GDM1 (cell line): ENCODE results near the gene FGFR4.
"Not testable (repeated sequence)": the region's sequence is repeated elsewhere in the genome, so short reads cannot be mapped to it uniquely, and the experiment has no call there.

ENCODE experiments used
- DNase-seq: peaks from one replicate; lab custom pipeline; 2025; lab: John Stamatoyannopoulos, UW

FGFR4 gene

DNA sequence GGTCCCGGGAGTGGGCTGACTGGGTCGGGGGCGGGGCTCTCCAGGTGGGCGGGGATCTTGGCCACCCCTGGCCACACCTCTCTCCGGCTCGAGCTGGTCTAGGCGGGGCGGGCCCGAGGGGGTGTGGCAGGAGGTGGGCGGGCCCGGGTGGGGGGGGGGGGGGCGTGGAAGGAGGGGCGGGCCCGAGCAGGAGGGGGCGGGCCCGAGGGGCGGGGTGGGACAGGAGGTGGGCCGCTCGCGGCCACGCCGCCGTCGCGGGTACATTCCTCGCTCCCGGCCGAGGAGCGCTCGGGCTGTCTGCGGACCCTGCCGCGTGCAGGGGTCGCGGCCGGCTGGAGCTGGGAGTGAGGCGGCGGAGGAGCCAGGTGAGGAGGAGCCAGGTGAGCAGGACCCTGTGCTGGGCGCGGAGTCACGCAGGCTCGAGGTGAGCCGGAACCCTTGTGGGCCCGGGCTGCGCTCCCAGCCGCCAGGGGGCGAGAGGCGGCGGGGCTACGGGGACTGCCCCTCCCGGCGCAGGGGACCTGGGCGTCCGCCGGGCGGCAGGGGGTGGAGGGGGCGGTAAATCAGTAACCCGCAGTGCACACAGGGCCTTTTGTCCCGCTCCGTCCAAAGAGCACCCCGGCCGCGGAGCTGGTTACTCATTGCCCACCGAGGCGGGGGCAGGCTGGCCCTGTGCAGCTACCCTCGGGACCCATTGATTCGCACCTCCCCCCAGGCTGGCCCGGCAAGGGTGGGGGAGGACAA is at the start of gene FGFR4:
TSS of gene FGFR4 (plus strand) at position 262 of the 744 bp plus-strand sequence. CDS start 2,688 bp downstream, outside the sequence.
- DNase-seq = peak; percentile 65

DNA sequence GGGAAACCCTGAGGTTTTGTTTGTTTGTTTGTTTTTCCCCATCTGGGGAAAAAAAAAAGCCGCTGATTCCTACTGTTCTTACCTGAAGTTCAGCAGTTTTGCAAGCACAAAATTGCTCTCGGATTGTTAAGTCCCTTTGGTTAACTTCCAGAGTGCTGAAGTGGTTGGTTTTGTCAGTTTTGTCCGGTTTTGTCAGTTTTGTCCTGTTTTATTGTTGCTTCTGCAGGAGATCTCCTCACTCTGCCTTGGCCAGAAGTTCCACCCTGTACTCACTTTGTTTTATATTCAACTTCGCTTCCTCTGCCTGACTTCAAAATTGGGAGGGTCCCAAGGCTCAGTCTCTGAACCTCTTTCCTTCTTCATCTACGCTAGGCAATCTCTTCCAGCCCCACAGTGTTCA is 49.8 kb upstream of the FGFR4 start:
- DNase-seq = no peak

DNA sequence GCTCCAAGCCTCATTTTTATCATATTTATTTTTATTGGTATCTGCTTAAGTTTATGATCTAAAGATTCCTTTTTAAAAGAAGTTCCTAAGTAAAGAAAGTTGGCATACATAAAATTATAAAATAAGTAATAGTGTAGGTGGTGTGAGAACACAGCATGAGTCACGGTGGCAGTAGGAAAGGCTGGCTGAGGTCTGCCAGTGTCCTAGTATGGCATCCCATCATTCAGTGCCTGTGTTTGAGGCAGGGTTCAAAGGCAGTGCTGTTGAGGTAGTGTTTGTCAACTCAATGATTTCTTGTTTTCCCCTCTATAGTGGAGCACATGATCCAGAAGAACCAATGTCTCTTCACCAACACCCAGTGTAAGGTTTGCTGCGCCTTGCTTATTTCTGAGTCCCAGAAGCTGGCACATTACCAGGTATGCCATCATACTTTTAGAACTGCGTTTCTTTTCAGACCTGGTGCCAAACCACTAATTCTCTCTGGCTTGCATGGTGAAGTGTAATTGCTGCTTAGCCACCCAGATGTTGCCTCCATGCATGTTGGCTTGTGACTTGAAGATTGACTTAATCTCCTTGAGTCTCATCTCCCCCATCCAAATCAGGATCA is 45.8 kb upstream of the FGFR4 start:
- no peak for DNase-seq

DNA sequence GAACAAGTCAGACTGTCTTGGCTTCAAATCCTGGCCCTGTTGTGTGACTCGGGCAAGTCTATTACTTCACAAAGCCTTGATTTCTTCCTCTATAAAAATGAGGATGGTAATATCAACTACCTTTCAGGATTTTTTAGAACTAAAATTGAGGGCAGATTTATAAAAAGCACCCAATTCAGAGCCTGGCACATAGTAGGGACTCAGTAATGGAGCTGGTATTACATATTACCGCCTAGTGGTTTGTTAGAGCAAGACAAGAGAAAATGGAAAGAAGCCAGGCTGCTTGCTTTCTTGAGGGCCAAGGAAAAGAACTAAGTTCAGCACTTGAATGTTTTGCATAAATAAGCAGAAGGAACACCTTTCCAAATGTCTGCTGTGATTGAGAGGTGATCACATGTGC is 44.8 kb upstream of the FGFR4 start:
- DNase-seq = no peak

DNA sequence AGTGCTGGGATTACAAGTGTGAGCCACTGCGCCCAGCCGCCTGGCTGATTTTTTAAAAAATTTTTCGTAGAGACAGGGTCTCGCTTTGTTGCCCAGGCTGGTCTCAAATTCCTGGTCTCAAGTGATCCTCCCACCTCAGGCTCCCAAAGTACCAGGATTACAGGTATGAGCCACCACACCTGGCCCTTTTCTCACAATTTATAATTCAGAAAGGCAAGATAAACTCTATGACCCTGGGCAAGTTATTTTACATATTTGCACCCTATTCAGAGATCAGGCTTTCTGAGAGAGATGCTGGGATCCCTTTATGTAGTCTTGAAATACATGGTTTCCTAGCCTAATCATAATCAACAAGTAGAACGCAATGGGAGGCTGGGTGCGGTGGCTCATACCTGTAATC is 43.6 kb upstream of the FGFR4 start:
- DNase-seq = no peak

DNA sequence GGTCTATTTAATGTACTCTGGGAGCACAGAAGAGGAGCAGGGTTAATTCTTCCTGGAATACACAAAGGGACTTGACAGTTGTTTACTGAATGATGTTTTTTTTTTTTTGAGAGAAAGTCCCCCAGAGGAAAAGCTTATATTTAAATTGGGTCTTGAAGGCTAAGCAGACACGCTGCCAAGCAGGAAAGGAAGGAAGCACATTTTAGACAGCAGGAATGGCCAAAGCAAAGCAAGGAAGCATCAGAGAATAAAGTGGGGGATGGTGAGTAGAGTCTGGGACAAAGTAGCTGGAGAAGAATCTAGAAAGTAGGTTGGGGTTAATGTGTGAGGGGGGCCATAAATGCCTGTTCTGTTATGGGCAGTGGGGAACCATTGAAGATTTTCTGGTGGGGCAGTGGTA is 42.8 kb upstream of the FGFR4 start:
- no peak for DNase-seq

DNA sequence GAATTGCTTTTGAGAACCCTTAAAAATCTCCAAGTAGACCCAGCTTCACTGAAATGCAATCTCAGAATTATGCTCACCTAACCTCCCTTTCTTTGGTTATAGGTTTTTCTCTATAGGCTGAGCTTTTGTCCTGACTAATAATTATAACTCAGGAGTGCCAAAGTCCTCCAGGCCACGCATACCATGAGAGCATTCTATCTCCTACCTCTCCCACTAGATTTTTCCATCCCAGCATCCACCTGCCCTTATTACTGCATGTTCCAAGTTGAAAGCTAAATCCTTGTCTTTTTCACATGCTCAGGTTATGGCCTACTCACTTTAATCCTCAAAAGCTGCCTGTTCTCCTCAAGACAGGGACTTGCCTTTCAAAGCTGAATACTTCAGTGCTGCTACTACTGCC is 42.1 kb upstream of the FGFR4 start:
- DNase-seq = no peak

DNA sequence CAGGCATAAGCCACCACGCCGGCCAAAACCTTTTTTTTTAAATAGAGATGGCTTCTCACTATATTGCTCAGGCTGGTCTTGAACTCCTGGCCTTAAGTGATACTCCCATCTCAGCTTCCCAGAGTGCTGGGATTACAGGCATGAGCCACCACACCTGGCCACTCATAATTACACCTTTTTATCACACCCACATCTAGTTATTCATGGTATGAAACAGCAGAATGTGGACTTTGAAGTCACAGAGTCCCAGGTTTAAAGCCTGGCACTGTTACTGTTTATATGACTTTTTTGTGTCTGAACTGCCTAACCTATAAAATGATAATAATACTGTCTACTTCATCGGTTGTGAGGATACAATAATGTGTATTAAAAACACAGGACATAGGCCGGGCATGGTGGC is 41.1 kb upstream of the FGFR4 start:
- DNase-seq = no peak

DNA sequence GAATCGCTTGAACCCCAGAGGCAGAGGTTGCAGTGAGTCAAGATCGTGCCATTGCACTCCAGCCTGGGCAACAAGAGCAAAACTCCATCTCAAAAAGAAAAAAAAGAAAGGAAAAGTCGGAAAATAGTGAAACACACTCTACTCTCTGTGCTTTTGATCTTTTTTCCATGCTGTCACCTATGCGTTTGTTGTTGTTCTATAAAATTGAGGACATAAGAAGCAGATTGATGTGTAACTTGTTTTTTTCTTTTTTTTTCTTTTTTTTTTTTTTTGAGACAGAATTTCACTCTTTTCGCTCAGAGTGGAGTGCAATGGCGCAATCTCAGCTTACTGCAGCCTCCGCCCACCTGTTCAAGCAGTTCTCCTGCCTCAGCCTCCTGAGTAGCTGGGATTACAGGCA is 38.2 kb upstream of the FGFR4 start:
- DNase-seq = not testable (repeated sequence)

DNA sequence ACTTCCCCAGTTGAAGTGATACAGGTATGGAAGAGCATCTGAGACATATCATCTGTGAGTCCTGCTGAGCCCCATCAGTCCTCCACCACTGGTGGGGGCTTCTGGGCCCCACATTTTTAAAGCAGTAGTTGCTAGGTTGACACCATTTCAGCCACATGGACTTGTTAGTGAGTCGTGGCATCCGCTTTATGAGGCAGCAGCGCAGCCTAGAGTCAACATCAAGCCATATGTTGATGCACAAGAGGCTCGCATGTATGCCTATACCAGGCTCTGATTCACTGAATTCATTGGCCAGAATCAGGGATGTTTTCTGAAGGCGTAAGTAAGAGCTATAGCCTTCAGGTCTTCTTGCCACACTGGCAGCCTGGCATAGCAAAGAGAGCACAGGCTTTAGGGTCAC is 37.4 kb upstream of the FGFR4 start:
- no peak for DNase-seq

DNA sequence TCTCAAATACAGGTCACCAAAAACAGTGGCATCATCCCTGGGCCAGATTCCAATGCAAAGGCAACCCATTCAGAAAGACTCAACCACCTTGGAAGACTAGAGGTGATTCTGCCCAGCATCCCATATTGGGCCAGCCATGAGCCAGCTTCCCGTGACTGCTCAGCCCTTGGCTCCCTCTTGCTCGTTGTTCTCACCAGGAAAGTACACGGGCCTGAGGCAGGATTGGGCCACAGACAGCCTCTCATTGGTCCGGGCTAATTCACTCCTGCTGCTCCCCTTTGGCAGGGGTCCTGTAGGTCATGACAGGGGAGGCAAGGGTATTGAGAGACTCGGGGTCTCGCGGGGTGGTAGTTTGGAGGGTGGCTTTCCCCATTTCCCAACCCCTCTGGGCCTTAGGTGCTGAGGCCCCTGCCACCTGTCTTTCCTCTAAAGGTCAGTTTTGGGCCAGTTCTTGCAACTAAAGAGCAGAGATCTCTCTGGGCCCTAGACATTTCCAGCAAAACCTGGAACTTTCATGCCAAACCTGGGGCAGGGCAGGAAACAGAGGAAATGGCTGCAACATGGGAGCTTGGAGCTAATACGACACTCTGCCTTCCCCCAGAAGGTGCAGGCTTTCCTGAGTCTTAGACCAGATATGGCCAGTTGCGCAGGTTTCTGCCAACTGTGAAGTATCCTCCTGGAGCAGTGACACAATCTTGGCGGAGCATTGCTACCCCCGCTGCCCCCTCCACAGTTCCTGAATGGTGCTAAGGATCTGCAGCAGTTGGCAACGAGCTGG is 22.0 kb upstream of the FGFR4 start:
- no peak for DNase-seq

DNA sequence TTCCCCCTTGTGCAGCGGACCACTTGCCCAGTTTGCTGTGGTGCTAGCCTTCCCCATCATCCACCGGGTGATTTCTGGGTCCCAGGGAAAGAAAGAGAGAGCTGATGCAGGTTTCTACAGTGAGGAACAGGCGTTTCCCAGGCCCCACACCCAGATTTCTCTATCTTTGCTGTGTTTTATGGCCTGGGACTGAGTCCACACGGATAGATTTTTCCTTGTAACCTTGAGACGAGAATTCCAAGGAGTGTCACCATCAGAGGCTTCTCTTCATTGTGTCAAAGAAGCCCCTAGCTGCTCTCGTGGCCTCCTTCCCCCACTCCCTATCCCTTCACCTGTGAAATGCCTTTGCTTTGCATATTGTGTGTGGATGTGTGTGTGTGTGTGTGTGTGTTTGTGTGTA is 21.2 kb upstream of the FGFR4 start:
- no peak for DNase-seq

DNA sequence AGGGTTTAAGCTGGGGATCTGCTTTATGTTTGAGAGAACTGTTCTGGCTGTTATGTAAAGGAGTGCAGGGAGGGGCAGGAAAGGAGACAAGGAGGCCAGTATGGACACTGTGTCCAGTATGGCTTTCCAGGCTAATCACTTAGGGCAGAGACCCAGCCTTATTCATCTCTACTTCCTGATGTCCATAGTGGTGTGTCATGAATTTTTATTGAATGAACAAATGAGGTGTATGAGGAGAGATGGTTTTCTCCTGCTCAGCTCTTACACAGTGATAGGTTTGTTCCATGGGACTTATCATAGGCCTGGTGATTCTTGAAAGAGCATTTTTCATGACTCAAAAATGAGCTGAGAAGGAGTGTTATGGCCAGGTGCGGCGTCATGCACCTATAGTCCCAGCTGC is 20.5 kb upstream of the FGFR4 start:
- no peak for DNase-seq

DNA sequence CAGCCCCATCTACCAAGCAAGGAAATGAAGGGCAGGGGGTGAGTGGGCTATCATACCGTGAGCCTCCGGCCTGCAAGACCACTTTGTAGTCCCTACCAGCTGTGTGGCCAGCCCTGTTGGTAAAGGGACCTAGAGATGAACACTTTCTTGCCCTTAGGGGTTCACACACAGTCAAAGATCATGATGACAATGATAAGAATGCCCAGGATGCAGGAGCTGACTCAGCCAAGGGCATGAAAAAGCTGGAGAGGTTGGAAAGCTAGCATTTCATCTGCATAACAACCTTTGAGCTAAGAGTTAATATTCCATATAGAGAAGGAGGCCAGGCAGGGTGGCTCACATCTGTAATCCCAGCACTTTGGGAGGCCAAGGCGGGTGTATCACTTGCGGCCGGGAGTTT is 19.2 kb upstream of the FGFR4 start:
- DNase-seq = no peak

DNA sequence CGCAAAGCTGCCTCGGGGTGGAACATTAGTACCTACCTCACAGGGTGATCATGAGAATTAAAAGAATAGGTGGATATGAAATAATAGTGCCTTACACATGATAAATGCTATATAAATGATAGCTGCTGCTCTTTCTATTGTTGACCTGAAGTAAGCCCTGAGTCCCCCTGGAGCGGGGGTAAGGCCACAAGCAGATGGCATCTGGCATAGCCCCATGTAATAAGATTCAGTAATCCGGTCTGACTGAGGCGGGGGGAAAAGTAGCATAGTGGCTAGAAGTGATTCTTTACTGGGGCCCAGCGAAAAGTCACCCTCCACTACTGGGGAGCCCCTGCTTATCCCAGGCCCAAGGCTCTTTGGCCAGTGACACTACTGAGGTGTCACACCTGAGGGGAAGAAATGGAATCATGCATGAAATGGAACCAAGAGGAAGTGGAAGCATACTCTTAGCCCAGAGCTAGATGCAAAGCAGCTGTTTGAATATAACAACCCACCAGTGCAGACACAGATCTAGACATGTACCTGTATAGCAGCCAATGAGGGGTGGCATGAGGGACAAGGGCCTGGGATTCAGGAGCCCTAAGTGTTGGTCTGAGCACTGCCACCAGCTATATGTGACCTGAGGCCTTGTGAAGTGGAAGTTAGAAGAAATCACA is 16.1 kb upstream of the FGFR4 start:
- DNase-seq = no peak

DNA sequence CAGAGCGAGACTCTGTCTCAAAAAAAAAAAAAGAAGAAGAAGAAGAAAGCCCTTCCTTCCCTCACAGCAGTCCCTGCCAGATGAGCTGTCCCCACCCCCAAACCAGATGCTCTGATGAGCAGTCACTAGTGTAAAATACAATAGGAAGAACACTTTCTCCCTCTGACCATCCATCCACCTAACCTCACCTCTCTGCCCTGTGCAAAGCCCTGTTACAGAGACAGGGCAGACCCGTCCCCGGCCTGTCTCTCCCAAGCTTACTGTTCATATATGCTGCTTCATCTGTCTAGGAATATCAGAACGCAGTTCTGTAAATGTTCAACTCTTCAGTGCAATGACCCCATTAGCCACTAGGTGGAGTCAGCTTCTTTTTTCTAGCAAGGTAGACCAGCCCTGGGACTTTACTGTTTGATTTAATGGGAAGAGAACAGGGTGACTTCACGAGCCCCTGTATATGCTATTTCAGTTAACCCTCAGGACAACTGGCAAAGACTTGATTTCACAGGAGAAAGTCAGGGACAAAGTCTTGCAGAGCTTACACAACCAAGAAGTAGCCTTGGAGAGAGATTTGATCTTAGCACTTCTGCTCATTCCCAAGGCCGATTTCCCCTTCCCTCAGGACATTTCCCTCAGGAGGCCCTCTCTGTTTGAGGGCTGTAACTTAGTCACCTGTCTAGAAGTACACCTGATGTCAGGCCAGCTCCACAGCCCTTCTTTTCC is 14.9 kb upstream of the FGFR4 start:
- peak; percentile 62 for DNase-seq

DNA sequence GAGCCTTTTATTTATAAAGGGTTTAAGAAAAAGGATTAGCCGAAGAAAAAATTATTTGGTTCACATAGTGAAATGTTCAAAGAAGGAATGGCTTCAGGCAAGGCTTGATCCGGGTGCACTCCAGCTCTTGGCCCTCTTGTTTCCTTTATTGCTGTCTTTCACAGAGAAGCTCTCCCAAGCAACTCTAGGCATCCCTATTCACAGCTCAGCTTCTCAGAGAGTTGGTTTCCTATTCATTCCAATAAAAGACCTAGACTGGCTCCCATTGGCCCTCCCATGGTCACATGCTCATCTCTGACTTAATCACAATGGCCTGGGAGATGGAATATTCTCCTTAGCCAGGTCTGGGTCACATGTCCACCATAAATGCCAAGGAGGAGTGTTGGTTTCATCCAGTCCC is 9.4 kb upstream of the FGFR4 start:
- no peak for DNase-seq

DNA sequence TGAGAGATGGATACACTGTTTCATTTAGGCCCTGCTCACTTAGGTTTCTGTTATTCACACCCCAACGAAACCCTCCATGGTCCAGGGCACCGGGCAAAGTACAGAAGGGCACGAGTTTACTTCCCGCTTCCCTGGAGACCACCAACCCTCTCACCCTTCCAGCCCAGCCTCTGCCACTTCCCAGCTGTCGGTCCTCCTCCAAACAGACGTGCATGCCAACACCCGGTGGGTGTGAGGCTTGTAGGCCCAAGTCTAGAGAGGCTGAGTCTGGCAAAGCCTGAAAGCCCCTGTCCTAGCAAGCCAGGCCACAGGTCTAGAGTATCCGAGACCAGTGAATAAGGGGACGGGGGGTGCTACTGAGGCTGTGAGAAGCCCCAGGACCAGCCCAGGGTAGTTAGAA is 7.1 kb upstream of the FGFR4 start:
- no peak for DNase-seq

DNA sequence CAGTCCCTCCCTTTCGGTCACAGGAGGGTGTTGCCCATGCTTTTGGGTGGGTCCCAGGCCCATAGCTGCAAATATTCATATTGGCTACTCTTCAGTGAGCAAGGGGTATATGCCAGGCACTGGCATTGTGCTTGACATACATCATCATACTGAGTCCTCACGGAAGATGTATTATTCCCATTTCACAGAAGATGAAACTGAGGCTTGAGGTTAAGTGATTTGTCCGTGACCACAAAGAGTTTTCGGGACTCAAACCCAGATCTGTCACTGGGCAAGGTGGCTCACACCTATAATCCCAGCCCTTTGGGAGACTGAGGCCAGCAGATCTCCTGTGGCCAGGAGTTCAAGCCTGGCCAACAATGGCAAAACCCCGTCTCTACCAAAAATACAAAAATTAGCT is 6.5 kb upstream of the FGFR4 start:
- no peak for DNase-seq

DNA sequence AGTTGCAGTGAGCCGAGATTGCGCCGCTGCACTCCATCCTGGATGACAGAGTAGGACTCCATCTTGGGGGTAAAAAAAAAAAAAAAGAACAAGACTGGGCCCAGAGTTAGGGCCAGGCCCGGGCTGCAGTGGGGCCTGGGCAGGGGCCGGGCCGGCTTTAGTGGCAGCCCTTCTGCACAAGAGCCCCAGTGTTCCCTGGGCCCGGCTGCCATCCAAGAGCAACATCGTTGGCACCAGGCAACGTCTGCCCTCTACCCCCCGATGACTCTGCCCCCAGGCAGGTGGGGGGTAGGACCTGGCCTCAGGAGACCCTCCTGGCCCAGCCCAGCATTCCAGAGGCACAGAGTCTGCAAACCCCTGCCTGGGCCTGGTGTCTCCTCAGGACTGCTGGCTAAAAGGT is 4.9 kb upstream of the FGFR4 start:
- no peak for DNase-seq

DNA sequence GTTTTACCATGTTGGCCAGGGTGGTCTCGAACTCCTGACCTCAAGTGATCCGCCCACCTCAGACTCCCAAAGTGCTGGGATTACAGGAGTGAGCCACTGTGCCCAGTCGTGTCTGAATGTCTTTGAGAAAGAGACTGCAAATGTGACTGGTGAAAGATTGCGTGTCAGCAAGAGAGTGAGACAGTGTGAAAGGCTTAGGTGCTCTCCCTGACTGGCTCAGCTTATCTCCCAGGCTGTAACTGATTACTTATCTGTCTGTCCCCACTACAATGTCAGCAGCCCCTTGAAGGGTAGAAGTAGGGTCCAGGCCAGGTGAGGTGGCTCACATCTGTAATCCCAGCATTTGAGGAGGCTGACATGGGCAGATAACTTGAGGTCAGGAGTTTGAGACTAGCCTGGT is 3.4 kb upstream of the FGFR4 start:
- DNase-seq = no peak

DNA sequence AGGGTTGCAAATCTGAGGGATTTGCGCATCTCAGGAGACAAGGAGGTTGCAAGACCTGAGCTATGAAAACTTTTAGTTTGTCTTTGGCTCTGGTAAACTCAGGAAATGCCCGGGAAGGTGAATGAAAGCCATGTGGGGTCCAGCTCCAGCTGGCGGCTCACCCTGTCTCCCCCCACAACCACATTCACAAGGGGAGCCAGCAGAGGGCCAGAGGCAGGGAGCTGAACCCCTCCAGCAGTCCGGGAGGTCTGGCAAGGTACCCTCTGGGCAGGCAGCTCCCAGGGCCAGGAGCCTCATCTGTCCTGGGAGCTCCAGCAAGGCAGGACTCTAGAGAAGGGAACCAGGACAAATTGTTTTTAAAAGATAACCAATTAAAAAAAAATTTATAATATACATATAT is 2.5 kb upstream of the FGFR4 start:
- DNase-seq = no peak
